SH-SY5Y (cell line): ENCODE data around the gene HDDC3.

ENCODE experiments used
- GATA2 ChIP-seq: IDR thresholded peaks from 2 replicates; pipeline ENCODE4 v1.6.1; 2011; ENCODE audit warnings: mild to moderate bottlenecking, low read depth, low read length
- GATA3 ChIP-seq: IDR thresholded peaks from 2 replicates; pipeline ENCODE4 v1.6.1; 2011; ENCODE audit warnings: low read depth, mild to moderate bottlenecking, low read length, moderate library complexity

The HDDC3 gene

DNA sequence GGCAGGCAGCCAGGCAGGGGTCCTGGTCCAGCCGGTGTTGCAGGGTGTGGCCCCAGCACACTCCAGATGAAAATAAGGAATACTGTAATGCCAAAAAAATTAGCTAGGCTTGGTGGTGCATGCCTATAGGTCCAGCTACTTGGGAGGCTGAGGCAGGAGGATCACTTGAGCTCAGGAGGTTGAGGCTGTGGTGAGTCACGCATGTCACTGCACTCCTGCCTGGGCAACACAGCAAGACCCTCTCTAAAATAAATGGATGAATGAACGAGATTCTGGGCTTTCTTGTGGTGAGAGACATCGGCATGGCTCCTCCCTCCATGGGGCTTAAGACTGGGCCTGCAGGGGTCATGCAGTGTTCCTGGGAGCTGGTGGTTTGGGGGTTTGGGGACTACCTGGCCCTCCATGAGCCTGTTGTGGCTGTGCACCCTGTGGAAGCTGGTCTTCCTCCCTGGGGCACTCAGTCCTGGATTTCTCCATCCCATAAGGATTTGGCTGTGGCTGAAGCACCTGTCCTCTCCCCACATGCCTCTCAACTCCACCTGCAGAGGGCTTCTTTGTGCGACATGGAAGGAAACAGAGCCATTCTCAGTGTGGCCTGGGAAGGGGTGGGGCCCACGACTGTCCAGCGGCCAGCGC is 14.7 kb upstream of the HDDC3 start:
- TF ChIP-seq GATA2, result no peak
- no peak for TF ChIP-seq GATA3

GRCh38 chr15:90946538-90946937 is 14.2 kb upstream of the HDDC3 start:
- TF ChIP-seq GATA3, result no peak
- TF ChIP-seq GATA2, result no peak

- TF ChIP-seq GATA3, result no peak
- no peak for TF ChIP-seq GATA2
These were observed 12.7 kb upstream of the HDDC3 start for GRCh38 chr15:90945091-90945490.

GRCh38 chr15:90942354-90943120 is 10.2 kb upstream of the HDDC3 start:
- TF ChIP-seq GATA3 (no peak), GATA2 (no peak)

GRCh38 chr15:90941038-90941437 is 8.7 kb upstream of the HDDC3 start:
- TF ChIP-seq GATA3 (no peak), GATA2 (no peak)

- TF ChIP-seq GATA3, result no peak
- no peak for TF ChIP-seq GATA2
These were observed 7.4 kb upstream of the HDDC3 start for GRCh38 chr15:90939756-90940155.

DNA sequence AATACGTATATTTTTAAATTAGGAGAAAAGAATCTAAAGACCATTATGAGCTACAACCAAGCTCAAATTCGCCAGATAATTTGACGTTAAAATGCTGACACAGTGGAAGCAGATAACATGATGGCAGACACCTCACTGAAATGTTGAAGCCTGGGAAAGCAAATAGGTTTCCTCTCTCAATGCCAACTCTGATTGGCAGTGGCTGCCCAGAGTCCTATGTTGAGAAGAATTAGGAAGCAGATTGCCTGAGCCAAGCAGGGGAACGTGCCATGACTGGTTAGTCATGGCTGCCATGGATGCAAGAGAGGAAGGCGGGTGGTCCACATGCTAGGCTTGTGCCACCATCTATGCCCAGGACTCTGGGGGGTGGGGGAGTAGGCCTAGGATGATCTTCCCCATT is 5.9 kb upstream of the HDDC3 start:
- TF ChIP-seq GATA2 (no peak), GATA3 (no peak)

DNA sequence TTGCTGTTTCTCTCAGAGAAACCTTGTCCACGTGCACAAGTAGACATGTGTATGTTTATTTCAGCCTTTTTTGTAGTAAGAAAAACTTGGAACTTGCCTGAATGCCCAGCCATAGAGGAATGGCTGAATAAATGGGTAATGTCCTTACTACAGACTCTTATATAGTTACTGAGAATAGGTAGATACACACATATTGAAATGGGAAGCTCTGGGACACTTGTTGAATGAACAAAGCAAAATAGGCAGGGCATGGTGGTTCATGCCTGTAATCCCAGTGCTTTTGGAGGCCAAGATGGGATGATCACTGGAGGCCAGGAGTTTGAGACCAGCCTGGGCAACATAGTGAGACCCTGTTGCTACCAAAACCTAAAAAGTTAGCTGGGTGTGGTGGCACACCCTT is 4.5 kb upstream of the HDDC3 start:
- TF ChIP-seq GATA3 (no peak), GATA2 (no peak)

- TF ChIP-seq GATA3 (no peak), GATA2 (no peak)
These were observed 2.8 kb upstream of the HDDC3 start, which contains the start of gene UNC45A for GRCh38 chr15:90934949-90935751. Gene UNC45A, plus strand, starts transcription at chr15:90935285. Its CDS starts 40 bp downstream, at chr15:90935325.

- no peak for TF ChIP-seq GATA2
- TF ChIP-seq GATA3, result no peak
These were observed 2.1 kb upstream of the HDDC3 start for GRCh38 chr15:90934256-90934948.

DNA sequence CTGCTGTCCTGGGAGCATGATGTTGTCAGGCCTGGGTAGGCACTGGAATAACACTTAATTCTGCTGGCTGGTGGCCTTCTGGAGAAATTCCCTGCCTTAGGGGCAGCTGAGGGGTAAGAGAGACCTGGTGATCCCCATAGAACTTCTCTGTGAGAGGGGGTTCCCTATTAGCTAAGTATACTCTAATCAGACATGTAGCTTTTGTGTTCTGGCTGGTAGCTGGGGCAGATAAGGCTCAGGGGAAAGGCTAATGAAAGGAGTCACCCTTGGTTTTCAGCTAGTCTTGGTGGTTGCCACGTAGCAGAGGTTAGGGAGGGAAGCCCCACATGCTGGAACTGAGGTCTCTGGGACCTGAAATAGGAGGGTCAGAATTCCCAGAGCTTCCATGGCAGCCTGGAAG is 952 bp upstream of the HDDC3 start:
- TF ChIP-seq GATA2 (no peak), GATA3 (no peak)

- no peak for TF ChIP-seq GATA2
- TF ChIP-seq GATA3, result no peak
These were observed 277 bp upstream of the HDDC3 start for GRCh38 chr15:90932660-90932991.

DNA sequence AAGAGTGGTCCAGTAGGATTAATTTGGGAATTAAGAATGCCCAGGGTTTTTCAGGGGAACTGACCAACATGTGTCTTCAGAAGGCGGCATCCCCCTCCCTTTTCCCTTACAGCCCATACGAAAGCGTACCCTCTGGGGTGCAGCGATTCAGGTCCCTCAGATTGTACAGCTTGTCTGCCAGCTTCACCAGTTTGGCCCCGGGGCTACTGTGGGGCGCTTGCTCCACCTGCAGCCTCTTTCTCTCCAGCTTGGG is 848 bp downstream of the HDDC3 start:
- TF ChIP-seq GATA2 (no peak), GATA3 (no peak)

GRCh38 chr15:90930861-90931574 is 1.3 kb downstream of the HDDC3 start:
- TF ChIP-seq GATA3, result no peak
- no peak for TF ChIP-seq GATA2
